ENCODE measurements around the gene HOXB7.
A peak's percentile ranks its signal among the peaks of the same experiment; 100 is the strongest.

HOXB7 gene

GRCh38 chr17:48577946-48578615 lies 32.7 kb downstream of the HOXB7 start, which contains the start of gene HOXB4:
Gene HOXB4, minus strand, starts transcription at chr17:48578350. Its CDS starts 31 bp downstream, at chr17:48578319.
- peak; percentile 77 for DNase-seq

GRCh38 chr17:48577330-48577945 lies 33.4 kb downstream of the HOXB7 start:
- DNase-seq, result no peak

- DNase-seq, result no peak
Observed at GRCh38 chr17:48576479-48577309, 34.1 kb downstream of the HOXB7 start.

GRCh38 chr17:48575673-48576478 lies 34.9 kb downstream of the HOXB7 start:
- no peak for DNase-seq

- no peak for DNase-seq
Observed at GRCh38 chr17:48575066-48575582, 35.7 kb downstream of the HOXB7 start.

- DNase-seq, result no peak
Observed at GRCh38 chr17:48574505-48575065, 36.2 kb downstream of the HOXB7 start.

GRCh38 chr17:48571826-48572417 lies 38.9 kb downstream of the HOXB7 start:
- no peak for DNase-seq

GRCh38 chr17:48571024-48571818 lies 39.6 kb downstream of the HOXB7 start:
- DNase-seq, result no peak

- DNase-seq, result no peak
Observed at GRCh38 chr17:48570325-48571023, 40.3 kb downstream of the HOXB7 start.

GRCh38 chr17:48569674-48570324 lies 41.0 kb downstream of the HOXB7 start:
- DNase-seq, result no peak

GRCh38 chr17:48569240-48569582 lies 41.6 kb downstream of the HOXB7 start:
- no peak for DNase-seq

GRCh38 chr17:48568499-48569239 lies 42.1 kb downstream of the HOXB7 start:
- no peak for DNase-seq

- DNase-seq, result no peak
Observed at GRCh38 chr17:48567646-48568354, 43.0 kb downstream of the HOXB7 start.

GRCh38 chr17:48567209-48567608 lies 43.6 kb downstream of the HOXB7 start:
- no peak for DNase-seq

- no peak for DNase-seq
Observed at GRCh38 chr17:48566717-48567116, 44.1 kb downstream of the HOXB7 start.

- DNase-seq, result no peak
Observed at GRCh38 chr17:48565925-48566710, 44.7 kb downstream of the HOXB7 start.

- DNase-seq, result no peak
Observed at GRCh38 chr17:48565022-48565554, 45.7 kb downstream of the HOXB7 start.

Data from activated CD8-positive, alpha-beta memory T cell treated with anti-CD3 and anti-CD28 coated beads, Interleukin-2, amount 50 U/mL, for 48 hours (primary cell).